ENCODE measurements around the gene ATRIP.

Gene ATRIP

GRCh38 chr3:48445277-48445882 is 1.2 kb upstream of the ATRIP start:
- TF ChIP-seq SCRT2 (tag by site-specific recombination; IDR thresholded peaks at IDR 0.05): peak; percentile 86
- peak; percentile 30; the same call in 1 of the 2 replicates for TF ChIP-seq PRDM1 (tag by site-specific recombination; IDR thresholded peaks at IDR 0.05)
- TF ChIP-seq MEIS1 (CRISPR knock-in tag; IDR thresholded peaks at IDR 0.05; ENCODE audit: borderline replicate concordance): no peak
- no peak for TF ChIP-seq ZBTB11 (tag by site-specific recombination; conservative IDR thresholded peaks at IDR 0.05; ENCODE audit: low read depth)
- TF ChIP-seq SCRT1 (tag by site-specific recombination; IDR thresholded peaks at IDR 0.05; ENCODE audit: borderline replicate concordance): peak; percentile 75
- TF ChIP-seq ZBTB48 (tag by site-specific recombination; IDR thresholded peaks at IDR 0.05): no peak
- no peaks in the 10 kb centered on the region; the same call in 1 of the 2 replicates for H3K4me1 ChIP-seq (ENCODE audit: control insufficient read depth, insufficient read depth, low read length)
- no peak overlapping the region for H3K27ac ChIP-seq (ENCODE audit: extremely low read depth, low read depth, low read length)
- H3K9me3 ChIP-seq (ENCODE audit: control insufficient read depth, insufficient read depth, low read depth, low read length): no peaks in the 10 kb centered on the region
- ChIA-PET CTCF (interaction anchor here (0.5 to 5.3 kb wide), 3 partner anchors 9 to 166 kb away, joined by 3 to 38 read pairs (median 4); no protein-coding TSS in a partner anchor), POLR2A (interaction anchor here (1.1 to 2.4 kb wide), 8 partner anchors 9 to 272 kb away, joined by 3 to 22 read pairs (median 4); partner anchors contain the start of genes IP6K2, PFKFB4 and ZNF589)
- H3K36me3 ChIP-seq (ENCODE audit: control insufficient read depth in 2 of 2, insufficient read depth in 1 of 2, low read length in 2 of 2): peaks cover 14 to 38% of the 10 kb centered on the region in 2 experiments; a peak in 2 of 3 replicates
- H3K4me3 ChIP-seq (ENCODE audit: low read depth, low read length): peak overlapping the region; percentile 99; the same call in 1 of the 2 replicates

- TF ChIP-seq ZNF341 (tag by site-specific recombination; IDR thresholded peaks at IDR 0.05; ENCODE audit: low read depth) (peak; percentile 55), ZNF600 (tag by site-specific recombination; IDR thresholded peaks at IDR 0.05) (0 out of 2 replicates have a peak, but pooled peaks have one; percentile 36), ZFHX2 (tag by site-specific recombination; conservative IDR thresholded peaks at IDR 0.05) (peak; percentile 61), ELK4 (IDR thresholded peaks at IDR 0.05; ENCODE audit: borderline replicate concordance, low read depth, low read length) (no peak), EGR2 (tag by site-specific recombination; IDR thresholded peaks at IDR 0.05; ENCODE audit: low read depth) (peak; percentile 28; the same call in 1 of the 2 replicates)
- peak overlapping the region; percentile 99 for H3K4me3 ChIP-seq (ENCODE audit: low read depth, low read length)
- H3K9me3 ChIP-seq (ENCODE audit: control insufficient read depth, insufficient read depth, low read depth, low read length): no peaks in the 10 kb centered on the region
- no peaks in the 10 kb centered on the region; the same call in 1 of the 2 replicates for H3K4me1 ChIP-seq (ENCODE audit: control insufficient read depth, insufficient read depth, low read length)
- peak overlapping the region; percentile 50; the same call in 1 of the 2 replicates for H3K27ac ChIP-seq (ENCODE audit: extremely low read depth, low read depth, low read length)
- H3K36me3 ChIP-seq (ENCODE audit: control insufficient read depth in 2 of 2, insufficient read depth in 1 of 2, low read length in 2 of 2): peaks cover 14 to 44% of the 10 kb centered on the region in 2 experiments; a peak in 2 of 3 replicates
- CTCF ChIA-PET: interaction anchor here (0.5 to 5.3 kb wide), 4 partner anchors 10 to 165 kb away, joined by 3 to 38 read pairs (median 4); no protein-coding TSS in a partner anchor
- POLR2A ChIA-PET: interaction anchor here (0.7 to 2.4 kb wide), 13 partner anchors 10 to 288 kb away, joined by 3 to 22 read pairs (median 4); partner anchors contain the start of genes IP6K2, PFKFB4 and ZNF589
Measured at GRCh38 chr3:48446043-48446424, 503 bp upstream of the ATRIP start.

- H3K4me3 ChIP-seq (ENCODE audit: low read depth, low read length): no peak overlapping the region
- H3K27ac ChIP-seq (ENCODE audit: extremely low read depth, low read depth, low read length): no peak overlapping the region
- ChIA-PET POLR2A (interaction anchor here (1.3 kb wide), 1 partner anchor 56 kb away, joined by 3 read pairs; no protein-coding TSS in a partner anchor), CTCF (interaction anchor here (1.6 kb wide), 1 partner anchor 15 kb away, joined by 6 read pairs; no protein-coding TSS in a partner anchor)
- no peaks in the 10 kb centered on the region for H3K9me3 ChIP-seq (ENCODE audit: control insufficient read depth, insufficient read depth, low read depth, low read length)
- H3K4me1 ChIP-seq (ENCODE audit: control insufficient read depth, insufficient read depth, low read length): no peaks in the 10 kb centered on the region; the same call in 1 of the 2 replicates
- H3K36me3 ChIP-seq (ENCODE audit: control insufficient read depth in 2 of 2, insufficient read depth in 1 of 2, low read length in 2 of 2): peaks cover 20 to 62% of the 10 kb centered on the region in 2 experiments; a peak in 2 of 3 replicates
- TF ChIP-seq ZNF560 (tag by site-specific recombination; IDR thresholded peaks at IDR 0.05; ENCODE audit: borderline replicate concordance): no peak
- TF ChIP-seq ZNF324 (tag by site-specific recombination; IDR thresholded peaks at IDR 0.05): no peak
- TF ChIP-seq WT1 (tag by site-specific recombination; IDR thresholded peaks at IDR 0.05): no peak
- TF ChIP-seq ZNF184 (tag by site-specific recombination; IDR thresholded peaks at IDR 0.05): no peak
- TF ChIP-seq EGR2 (tag by site-specific recombination; IDR thresholded peaks at IDR 0.05; ENCODE audit: low read depth): no peak
- TF ChIP-seq KLF8 (tag by site-specific recombination; IDR thresholded peaks at IDR 0.05): no peak
- no peak for TF ChIP-seq ZNF350 (tag by site-specific recombination; IDR thresholded peaks at IDR 0.05)
- TF ChIP-seq ZNF335 (tag by site-specific recombination; conservative IDR thresholded peaks at IDR 0.05): no peak
- no peak for TF ChIP-seq ZNF530 (tag by site-specific recombination; IDR thresholded peaks at IDR 0.05; ENCODE audit: low read depth)
- TF ChIP-seq ZNF132 (tag by site-specific recombination; IDR thresholded peaks at IDR 0.05; ENCODE audit: borderline replicate concordance): no peak
- TF ChIP-seq PRDM4 (tag by site-specific recombination; IDR thresholded peaks at IDR 0.05): no peak
- TF ChIP-seq ZNF704 (tag by site-specific recombination; IDR thresholded peaks at IDR 0.05): no peak
Measured at GRCh38 chr3:48451270-48451669, 4.7 kb downstream of the ATRIP start.
